IPS DF 6.9 (cell line): ENCODE results near the gene ANKMY1.
A peak's percentile ranks its signal among the peaks of the same experiment; 100 is the strongest.

ENCODE experiments used
- DNase-seq: peaks from one replicate; pipeline ENCODE4 v3.0.0-alpha.2; 2013; ENCODE audit warnings: low read depth, low spot score
- H3K27ac ChIP-seq: one replicate; pipeline ENCODE4 v1.5.1; 2013; ENCODE audit warnings: low read length, control low read depth
- H3K27me3 ChIP-seq: 2 replicates; pipeline ENCODE4 v1.6.1; 2013; ENCODE audit warnings: mild to moderate bottlenecking, low read length; ENCODE audit not compliant: control insufficient read depth, insufficient read depth
- H3K36me3 ChIP-seq: 2 replicates; pipeline ENCODE4 v1.6.1; 2013; ENCODE audit warnings: low read length; ENCODE audit not compliant: control insufficient read depth, insufficient read depth
- H3K4me1 ChIP-seq: 2 replicates; pipeline ENCODE4 v1.6.1; 2013; ENCODE audit warnings: low read length; ENCODE audit not compliant: control insufficient read depth, insufficient read depth
- H3K4me3 ChIP-seq: 2 replicates; pipeline ENCODE4 v1.5.1; 2013; ENCODE audit warnings: mild to moderate bottlenecking, low read length
- H3K9me3 ChIP-seq: 2 replicates; pipeline ENCODE4 v1.6.1; 2013; ENCODE audit warnings: low read length, inconsistent platforms; ENCODE audit not compliant: control insufficient read depth, insufficient read depth
- WGBS: extraction: QIAGEN DNeasy Blood & Tissue Kit; methylation state at CpG from one replicate; pipeline ENCODE4 v1.1.7; 2013; ENCODE audit warnings: mixed read lengths, missing lambda C conversion rate; ENCODE audit not compliant: insufficient read length, insufficient coverage; 5-methylcytosine and 5-hydroxymethylcytosine counted together

ANKMY1 gene

DNA sequence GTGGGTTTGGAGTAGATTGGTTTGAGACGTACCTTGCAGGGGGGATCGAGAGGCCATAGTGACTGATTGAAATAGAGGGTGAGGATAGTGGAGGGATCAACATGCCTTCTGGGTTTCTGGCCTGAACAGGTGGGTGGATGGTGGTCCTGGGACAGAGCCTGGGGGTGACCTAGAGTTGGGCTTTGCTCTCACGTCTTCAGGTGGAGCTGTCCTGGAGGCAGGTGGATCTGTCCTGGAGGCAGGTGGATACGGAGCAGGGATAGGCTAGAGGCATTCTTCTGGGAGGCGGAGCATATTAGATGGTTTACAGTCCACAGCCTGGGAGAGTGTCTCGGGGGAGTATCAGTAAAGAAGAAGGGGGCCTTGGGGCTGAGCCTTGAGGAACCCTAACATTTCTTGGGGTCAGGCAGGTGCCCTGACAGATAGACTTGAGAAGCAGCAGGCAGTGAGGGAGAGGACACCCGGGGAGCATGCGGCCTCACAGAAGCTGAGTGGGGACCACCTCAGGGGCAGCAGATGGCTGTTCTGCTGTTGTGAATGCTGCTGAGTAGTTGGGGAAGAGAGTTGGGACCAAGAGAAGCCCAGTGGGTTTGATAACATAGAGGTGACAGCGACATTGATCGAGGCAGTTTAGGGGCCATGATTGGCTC is 30.3 kb upstream of the ANKMY1 start:
- WGBS, result no CpG with 5 or more reads among the region's 10 CpGs
- Histone ChIP-seq H3K27me3 (no peaks in the 10 kb centered on the region), H3K9me3 (no peaks in the 10 kb centered on the region), H3K4me3 (no peak overlapping the region; the same call in 1 of the 2 replicates), H3K36me3 (peaks cover 7% of the 10 kb centered on the region), H3K4me1 (peaks cover 8% of the 10 kb centered on the region), H3K27ac (no peak overlapping the region)
- DNase-seq, result no peak

DNA sequence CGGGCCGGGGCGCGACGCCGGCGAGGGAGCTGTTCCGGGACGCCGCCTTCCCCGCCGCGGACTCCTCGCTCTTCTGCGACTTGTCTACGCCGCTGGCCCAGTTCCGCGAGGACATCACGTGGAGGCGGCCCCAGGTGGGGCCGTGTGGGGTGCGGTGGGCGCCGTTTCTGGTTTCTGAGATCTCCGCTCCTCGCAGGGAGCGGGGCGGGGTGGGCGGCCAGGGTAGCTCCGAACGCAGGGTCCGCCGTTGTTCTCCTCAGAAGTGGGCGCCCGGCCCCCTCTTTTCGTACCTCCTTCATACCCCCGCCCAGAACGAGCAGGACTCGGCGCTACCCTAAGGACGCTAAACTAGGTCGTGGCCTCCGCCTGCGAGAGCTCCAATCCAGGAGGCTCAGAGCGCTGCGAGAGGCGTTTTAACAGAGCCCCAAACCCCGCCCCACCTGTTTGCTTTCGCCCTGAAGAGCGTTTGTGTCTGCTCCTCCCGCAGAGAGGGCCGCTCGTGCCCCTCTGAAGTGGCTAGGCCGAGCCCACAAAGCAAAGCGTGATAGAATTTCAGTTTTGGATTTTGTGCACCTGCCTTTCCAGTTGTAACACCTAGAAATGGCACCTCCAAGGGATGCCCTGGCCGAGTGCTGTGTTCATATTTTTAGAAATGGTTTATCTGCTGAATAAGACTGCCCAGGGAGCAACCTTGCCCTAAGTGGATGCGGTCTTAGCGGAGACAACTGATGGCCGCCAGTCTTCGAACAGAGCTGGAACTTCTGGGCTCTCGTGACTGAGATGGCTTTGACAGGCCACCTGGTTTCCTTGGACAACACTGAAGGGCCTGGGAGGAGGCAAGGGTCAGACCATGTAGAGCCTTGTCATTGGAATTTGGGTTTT is 29.4 kb upstream of the ANKMY1 start:
- H3K27ac ChIP-seq, result no peak overlapping the region
- WGBS, result no CpG with 5 or more reads among the region's 62 CpGs
- no peaks in the 10 kb centered on the region for H3K9me3 ChIP-seq
- H3K27me3 ChIP-seq, result no peaks in the 10 kb centered on the region
- peaks cover 7% of the 10 kb centered on the region for H3K36me3 ChIP-seq
- H3K4me3 ChIP-seq, result peak overlapping the region; percentile 96; the same call in 1 of the 2 replicates
- no peak for DNase-seq
- H3K4me1 ChIP-seq, result peaks cover 8% of the 10 kb centered on the region

- Histone ChIP-seq H3K9me3 (no peaks in the 10 kb centered on the region), H3K4me3 (peak within 1 kb of the TSS; percentile 96), H3K4me1 (peaks cover 8% of the 10 kb centered on the region), H3K27ac (no peak within 1 kb of the TSS), H3K36me3 (peaks cover 3% of the 10 kb centered on the region; the same call in 1 of the 2 replicates), H3K27me3 (no peaks in the 10 kb centered on the region)
- WGBS, result no CpG with 5 or more reads among the region's 88 CpGs
- peak; percentile 80 for DNase-seq
Measured at GRCh38 chr2:240586198-240586918, 28.6 kb upstream of the ANKMY1 start, which contains the start of gene CAPN10. CAPN10 (plus strand) TSS chr2:240586734; CDS start chr2:240586912, 178 bp downstream.

DNA sequence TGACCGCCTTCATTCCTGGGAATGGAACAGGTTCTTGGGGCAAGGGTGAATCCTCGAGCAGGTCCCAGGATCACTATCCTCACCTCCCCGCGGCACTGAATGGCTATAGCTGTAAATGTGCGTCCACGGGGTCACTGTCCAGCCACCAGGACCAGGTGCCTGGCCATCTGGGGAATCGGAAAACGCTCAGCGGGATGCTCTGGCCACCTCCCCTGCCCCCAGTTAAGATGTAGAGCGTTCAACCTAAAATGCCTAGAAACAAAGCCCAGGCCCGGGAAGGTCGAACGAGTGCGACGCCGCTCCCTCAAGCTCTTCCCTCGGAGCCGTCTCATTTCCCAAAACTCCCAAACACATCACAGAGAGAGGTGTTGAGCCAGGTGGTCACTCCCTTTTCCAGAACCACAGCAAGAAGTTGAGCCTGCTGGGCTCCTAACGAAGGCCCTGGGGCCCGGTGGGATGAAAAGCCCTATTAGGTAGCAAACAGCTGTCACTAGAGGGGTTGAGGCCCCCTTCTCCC is 28.0 kb upstream of the ANKMY1 start:
- Histone ChIP-seq H3K36me3 (peaks cover 3% of the 10 kb centered on the region; the same call in 1 of the 2 replicates), H3K27me3 (no peaks in the 10 kb centered on the region), H3K27ac (no peak overlapping the region), H3K4me1 (peaks cover 8% of the 10 kb centered on the region), H3K4me3 (peak overlapping the region; percentile 96), H3K9me3 (no peaks in the 10 kb centered on the region)
- WGBS, result no CpG with 5 or more reads among the region's 20 CpGs
- DNase-seq, result no peak

DNA sequence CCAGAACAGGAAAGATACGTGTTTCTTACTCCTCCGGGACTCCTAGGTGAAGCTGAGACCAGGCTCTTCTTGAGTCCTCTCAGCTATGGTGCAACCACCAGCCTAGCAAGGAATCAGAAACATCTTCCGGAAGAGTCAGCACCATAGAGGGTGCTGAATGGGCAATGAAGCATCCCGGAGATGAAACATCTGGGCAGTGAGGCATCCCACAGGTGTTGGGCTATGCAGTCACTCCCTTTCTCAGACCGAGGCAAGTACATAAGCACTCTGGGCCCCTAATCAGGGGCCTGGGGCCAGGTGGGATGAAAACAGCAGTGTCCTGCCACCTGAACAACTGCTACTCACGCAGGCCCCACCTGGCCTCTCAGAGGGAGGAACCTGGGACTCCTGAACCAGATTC is 27.3 kb upstream of the ANKMY1 start:
- H3K4me3 ChIP-seq, result peak overlapping the region; percentile 96; the same call in 1 of the 2 replicates
- H3K27me3 ChIP-seq, result no peaks in the 10 kb centered on the region
- no CpG with 5 or more reads among the region's 6 CpGs for WGBS
- H3K36me3 ChIP-seq, result peaks cover 3% of the 10 kb centered on the region; the same call in 1 of the 2 replicates
- H3K4me1 ChIP-seq, result peaks cover 8% of the 10 kb centered on the region
- no peak overlapping the region for H3K27ac ChIP-seq
- DNase-seq, result no peak
- no peaks in the 10 kb centered on the region for H3K9me3 ChIP-seq

DNA sequence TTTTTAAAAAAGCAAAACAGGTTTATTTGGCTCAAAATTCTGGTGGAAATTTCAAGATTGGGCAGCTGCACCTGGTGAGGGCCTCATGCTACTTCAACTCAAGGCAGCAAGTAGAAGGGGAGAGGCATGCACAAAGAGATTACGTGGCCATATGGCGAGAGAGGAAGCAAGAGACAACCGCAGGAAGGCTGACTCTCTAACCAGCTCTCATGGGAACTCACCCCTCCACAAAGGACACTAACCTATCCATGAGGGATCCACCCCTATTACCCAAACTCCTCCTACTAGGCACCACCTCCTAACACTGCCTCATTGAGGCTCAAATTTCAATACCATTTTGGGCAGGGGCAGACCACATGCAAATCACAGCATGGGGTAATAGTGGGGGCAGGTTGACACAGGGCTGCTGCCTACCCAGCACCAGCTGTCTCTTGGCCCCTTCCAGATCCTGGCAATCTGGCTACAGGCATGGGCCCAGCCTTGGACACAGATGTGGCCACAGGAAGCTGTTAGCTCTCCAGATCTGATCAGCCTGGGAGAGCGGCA is 26.8 kb upstream of the ANKMY1 start:
- DNase-seq, result no peak
- no peak overlapping the region for H3K4me3 ChIP-seq
- no peaks in the 10 kb centered on the region for H3K9me3 ChIP-seq
- no peak overlapping the region for H3K27ac ChIP-seq
- H3K36me3 ChIP-seq, result peaks cover 3% of the 10 kb centered on the region; the same call in 1 of the 2 replicates
- no CpG with 5 or more reads among the region's 4 CpGs for WGBS
- peaks cover 9% of the 10 kb centered on the region for H3K4me1 ChIP-seq
- no peaks in the 10 kb centered on the region for H3K27me3 ChIP-seq

DNA sequence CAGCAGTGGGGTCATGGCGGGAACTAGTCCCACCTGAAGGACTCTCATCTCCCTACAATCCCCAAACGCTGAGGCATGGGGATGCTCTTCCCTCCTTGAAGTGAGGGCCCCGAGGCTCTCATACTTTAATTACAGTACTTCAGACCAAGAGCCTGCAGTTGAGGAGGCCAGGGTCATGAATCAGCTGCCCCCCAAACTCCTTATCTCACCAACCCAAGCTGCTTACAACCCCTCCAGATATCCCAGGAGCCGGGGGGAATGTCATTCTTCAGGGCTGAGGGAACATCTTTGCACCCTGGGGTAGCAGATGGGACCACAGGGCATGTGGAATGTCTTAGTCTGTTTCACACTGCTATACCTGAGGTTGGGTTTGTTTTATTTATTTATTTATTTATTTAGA is 26.0 kb upstream of the ANKMY1 start:
- no peaks in the 10 kb centered on the region for H3K9me3 ChIP-seq
- DNase-seq, result no peak
- H3K4me3 ChIP-seq, result no peak overlapping the region
- no peaks in the 10 kb centered on the region for H3K36me3 ChIP-seq
- no peaks in the 10 kb centered on the region for H3K27me3 ChIP-seq
- peaks cover 10% of the 10 kb centered on the region for H3K4me1 ChIP-seq
- H3K27ac ChIP-seq, result no peak overlapping the region
- no CpG with 5 or more reads among the region's 4 CpGs for WGBS

DNA sequence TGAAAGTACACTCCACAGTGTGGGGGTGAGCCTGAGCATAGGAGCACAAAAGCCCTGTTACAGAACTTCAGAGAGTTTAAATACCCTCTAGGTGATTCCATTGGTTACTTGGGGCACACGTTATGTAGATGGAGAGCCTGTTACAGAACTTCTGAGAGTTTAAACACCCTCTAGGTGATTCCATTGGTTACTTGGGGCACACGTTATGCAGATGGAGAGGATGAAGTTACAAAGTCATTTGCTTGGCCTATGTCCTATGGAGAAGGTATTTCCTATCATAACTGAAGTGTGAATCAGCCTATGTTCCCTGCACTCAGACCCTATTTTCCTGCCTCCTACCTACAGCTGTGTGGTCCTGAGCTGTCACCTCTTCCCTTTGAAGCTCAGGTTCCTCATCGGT is 25.0 kb upstream of the ANKMY1 start:
- no peak overlapping the region for H3K27ac ChIP-seq
- no CpG with 5 or more reads among the region's 3 CpGs for WGBS
- no peaks in the 10 kb centered on the region for H3K36me3 ChIP-seq
- peaks cover 8% of the 10 kb centered on the region for H3K4me1 ChIP-seq
- no peaks in the 10 kb centered on the region for H3K9me3 ChIP-seq
- H3K4me3 ChIP-seq, result no peak overlapping the region
- DNase-seq, result no peak
- H3K27me3 ChIP-seq, result no peaks in the 10 kb centered on the region

DNA sequence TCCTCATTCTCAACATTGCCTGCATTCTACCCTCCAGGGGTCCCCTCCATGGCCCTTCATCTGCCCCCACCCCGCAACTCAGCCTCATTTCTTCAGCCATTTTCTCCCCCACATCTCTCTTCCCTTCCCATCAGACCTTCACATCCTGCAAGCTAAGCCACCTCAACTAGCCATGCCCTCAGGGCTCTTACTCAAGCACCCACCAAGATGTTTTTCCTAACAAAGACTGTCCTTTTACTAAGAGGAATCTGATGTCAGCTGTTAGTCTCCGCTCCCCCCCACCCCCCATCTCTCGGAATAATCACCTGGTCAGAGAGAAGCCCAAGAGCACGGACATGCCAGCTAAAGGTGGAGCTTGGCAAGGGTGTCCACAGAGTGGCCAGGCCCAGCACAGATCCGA is 24.0 kb upstream of the ANKMY1 start:
- no peak overlapping the region for H3K4me3 ChIP-seq
- no peak for DNase-seq
- H3K9me3 ChIP-seq, result no peaks in the 10 kb centered on the region
- H3K36me3 ChIP-seq, result no peaks in the 10 kb centered on the region
- no CpG with 5 or more reads among the region's 5 CpGs for WGBS
- no peak overlapping the region for H3K27ac ChIP-seq
- H3K27me3 ChIP-seq, result no peaks in the 10 kb centered on the region
- H3K4me1 ChIP-seq, result peaks cover 7% of the 10 kb centered on the region
